ENCODE measurements around the gene JMY. TPM values are rescaled to one million over a fixed set of nuclear protein-coding genes. Genes with fewer than 3 reads are reported as not detected.

Gene JMY
- total RNA-seq, 4 donors from 2014 or later: 5.8 to 15.8 (median 8.9) TPM

DNA sequence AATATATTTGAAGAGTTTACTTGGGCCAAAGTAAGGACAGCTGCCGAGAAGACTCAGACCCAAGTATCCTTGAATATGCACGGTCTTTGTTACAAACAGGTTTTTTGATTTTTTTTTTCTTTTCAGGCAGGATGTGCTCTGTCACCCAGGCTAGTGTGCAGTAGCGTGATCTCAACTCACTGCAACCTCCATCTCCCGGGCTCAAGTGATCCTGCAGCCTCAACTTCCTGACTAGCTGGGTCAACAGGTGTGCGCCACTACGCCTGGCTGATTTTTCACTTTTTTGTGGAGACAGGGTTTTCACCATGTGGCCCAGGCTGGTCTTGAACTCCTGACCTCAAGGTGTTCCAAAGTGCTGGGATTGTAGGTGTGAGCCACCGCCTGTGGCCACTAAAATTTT, 27.4 kb downstream of the JMY start:
- WGBS, 2 donors: 85 to 93% methylated on average over 5 to 7 of the region's 7 CpGs
- no peaks in the 10 kb centered on the region for H3K27me3 ChIP-seq
- no peaks in the 10 kb centered on the region for H3K4me1 ChIP-seq
- H3K9me3 ChIP-seq: no peaks in the 10 kb centered on the region
- H3K36me3 ChIP-seq: peaks cover 0 to 7% (median 0%) of the 10 kb centered on the region in 3 donors
- DNase-seq: no peak
- intact Hi-C loops (cut with DNase I): no loop called here
- no peak overlapping the region for H3K4me3 ChIP-seq
- no peak for TF ChIP-seq POLR2A (IDR thresholded peaks at IDR 0.05)
- TF ChIP-seq, protein P1, sequence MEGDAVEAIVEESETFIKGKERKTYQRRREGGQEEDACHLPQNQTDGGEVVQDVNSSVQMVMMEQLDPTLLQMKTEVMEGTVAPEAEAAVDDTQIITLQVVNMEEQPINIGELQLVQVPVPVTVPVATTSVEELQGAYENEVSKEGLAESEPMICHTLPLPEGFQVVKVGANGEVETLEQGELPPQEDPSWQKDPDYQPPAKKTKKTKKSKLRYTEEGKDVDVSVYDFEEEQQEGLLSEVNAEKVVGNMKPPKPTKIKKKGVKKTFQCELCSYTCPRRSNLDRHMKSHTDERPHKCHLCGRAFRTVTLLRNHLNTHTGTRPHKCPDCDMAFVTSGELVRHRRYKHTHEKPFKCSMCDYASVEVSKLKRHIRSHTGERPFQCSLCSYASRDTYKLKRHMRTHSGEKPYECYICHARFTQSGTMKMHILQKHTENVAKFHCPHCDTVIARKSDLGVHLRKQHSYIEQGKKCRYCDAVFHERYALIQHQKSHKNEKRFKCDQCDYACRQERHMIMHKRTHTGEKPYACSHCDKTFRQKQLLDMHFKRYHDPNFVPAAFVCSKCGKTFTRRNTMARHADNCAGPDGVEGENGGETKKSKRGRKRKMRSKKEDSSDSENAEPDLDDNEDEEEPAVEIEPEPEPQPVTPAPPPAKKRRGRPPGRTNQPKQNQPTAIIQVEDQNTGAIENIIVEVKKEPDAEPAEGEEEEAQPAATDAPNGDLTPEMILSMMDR (IDR thresholded peaks at IDR 0.05): no peak
- H3K27ac ChIP-seq: no peak overlapping the region

DNA sequence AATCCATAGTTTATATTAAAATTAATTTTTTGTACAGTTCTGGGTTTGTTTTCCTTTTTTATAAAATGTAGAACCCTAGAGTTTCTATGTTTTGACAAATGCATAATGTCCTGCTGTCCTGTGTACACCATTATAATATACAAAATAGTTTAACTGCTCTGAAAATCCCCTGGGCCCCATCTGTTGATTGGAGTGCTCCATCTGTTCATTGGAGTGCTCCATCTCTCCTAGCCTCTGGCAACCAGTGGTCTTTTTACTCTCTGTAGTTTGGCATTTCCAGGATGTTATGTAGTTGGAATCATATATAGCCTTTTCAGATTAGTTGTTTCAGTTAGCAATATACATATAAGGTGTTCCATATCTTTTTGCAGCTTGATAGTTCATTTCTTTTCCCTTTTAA, 31.2 kb downstream of the JMY start:
- Histone ChIP-seq H3K4me3 (no peak overlapping the region), H3K27ac (no peak overlapping the region), H3K36me3 (peaks cover 0 to 7% (median 0%) of the 10 kb centered on the region in 3 donors), H3K9me3 (no peaks in the 10 kb centered on the region), H3K27me3 (no peaks in the 10 kb centered on the region), H3K4me1 (no peaks in the 10 kb centered on the region)
- intact Hi-C loops (cut with DNase I): no loop called here
- TF ChIP-seq, protein P1 (IDR thresholded peaks at IDR 0.05): no peak
- TF ChIP-seq POLR2A (IDR thresholded peaks at IDR 0.05): no peak
- no peak for DNase-seq

DNA sequence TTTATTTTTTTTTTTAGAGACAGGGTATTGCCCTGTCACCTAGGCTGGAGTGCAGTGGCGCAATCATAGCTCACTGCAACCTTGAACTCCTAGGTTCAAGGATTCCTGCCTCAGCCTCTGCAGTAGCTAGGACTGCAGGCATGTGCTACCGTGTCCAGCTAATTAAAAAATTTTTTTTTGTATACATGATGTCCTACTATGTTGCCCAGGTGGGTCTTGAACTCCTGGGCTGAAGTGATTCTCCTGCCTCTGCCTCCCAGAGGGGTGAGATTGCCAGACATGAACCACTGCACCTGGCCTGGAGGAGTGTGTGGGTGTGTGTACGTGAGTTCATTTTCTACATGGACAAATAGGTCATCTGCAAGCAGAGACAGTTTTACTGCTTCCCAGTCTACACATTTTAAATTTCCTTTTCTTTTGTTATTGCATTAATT, 33.8 kb downstream of the JMY start:
- Histone ChIP-seq H3K9me3 (no peaks in the 10 kb centered on the region), H3K27me3 (no peaks in the 10 kb centered on the region), H3K27ac (no peak overlapping the region), H3K4me3 (no peak overlapping the region), H3K4me1 (no peaks in the 10 kb centered on the region), H3K36me3 (no peaks in the 10 kb centered on the region)
- intact Hi-C loops (cut with DNase I): no loop called here
- no peak for TF ChIP-seq POLR2A (IDR thresholded peaks at IDR 0.05)
- 85 to 89% methylated on average over 3 of the region's 3 CpGs for WGBS, 2 donors
- DNase-seq: no peak

DNA sequence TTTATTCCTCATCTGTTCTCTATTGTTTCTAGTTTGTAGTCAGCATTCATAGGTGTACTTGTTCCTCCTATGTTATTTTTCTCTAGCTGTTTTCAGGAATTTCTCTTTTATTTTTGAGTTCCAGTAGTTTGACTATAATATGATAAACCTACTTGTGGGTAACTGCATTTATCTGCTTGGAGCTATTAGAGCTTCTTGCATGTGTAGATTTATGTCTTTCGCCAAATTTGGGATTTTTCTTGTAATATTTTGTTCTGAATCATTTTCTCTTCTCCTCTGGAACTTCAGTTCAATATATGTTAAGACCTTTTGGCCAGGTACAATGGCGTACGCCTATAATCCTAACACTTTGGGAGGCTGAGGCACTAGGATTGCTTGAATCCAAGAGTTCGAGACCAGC, 37.4 kb downstream of the JMY start:
- Histone ChIP-seq H3K4me1 (peaks cover 6 to 29% (median 7%) of the 10 kb centered on the region in 3 donors), H3K27ac (no peak overlapping the region), H3K9me3 (no peaks in the 10 kb centered on the region), H3K4me3 (no peak overlapping the region), H3K27me3 (no peaks in the 10 kb centered on the region), H3K36me3 (no peaks in the 10 kb centered on the region)
- intact Hi-C loops (cut with DNase I): no loop called here
- 95 to 98% methylated on average over 4 of the region's 4 CpGs for WGBS, 2 donors
- TF ChIP-seq POLR2A (IDR thresholded peaks at IDR 0.05): no peak
- TF ChIP-seq, protein P1 (IDR thresholded peaks at IDR 0.05): no peak
- DNase-seq: no peak

DNA sequence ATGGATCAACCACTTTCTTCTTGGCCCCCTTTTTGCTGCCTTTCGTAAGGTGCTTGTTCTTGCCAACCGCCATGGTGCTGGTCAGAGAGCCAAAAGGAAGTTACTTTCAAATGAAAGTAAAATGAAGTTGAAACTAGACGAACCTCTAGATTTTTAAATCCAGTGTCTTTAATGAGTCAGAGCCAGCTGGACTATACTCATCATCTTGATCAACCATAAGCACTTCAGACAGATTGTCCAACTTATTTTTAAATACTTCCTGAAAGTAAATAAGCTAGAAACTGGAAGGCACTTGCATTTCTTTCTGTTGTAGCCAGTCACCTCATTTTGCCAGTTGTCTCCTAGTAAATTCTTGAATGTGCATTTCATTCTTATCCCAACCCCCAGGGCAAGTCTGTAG, 48.9 kb downstream of the JMY start:
- peaks cover 0 to 12% (median 0%) of the 10 kb centered on the region in 3 donors for H3K4me1 ChIP-seq
- H3K9me3 ChIP-seq: no peaks in the 10 kb centered on the region
- intact Hi-C loops (cut with DNase I): no loop called here
- H3K27me3 ChIP-seq: no peaks in the 10 kb centered on the region
- peaks cover 0 to 18% (median 0%) of the 10 kb centered on the region in 3 donors for H3K36me3 ChIP-seq
- WGBS, 2 donors: 35 to 55% methylated on average over 3 of the region's 3 CpGs
- no peak overlapping the region for H3K27ac ChIP-seq
- TF ChIP-seq, protein P1 (IDR thresholded peaks at IDR 0.05): no peak
- no peak for TF ChIP-seq POLR2A (IDR thresholded peaks at IDR 0.05)
- no peak overlapping the region for H3K4me3 ChIP-seq
- DNase-seq: no peak

DNA sequence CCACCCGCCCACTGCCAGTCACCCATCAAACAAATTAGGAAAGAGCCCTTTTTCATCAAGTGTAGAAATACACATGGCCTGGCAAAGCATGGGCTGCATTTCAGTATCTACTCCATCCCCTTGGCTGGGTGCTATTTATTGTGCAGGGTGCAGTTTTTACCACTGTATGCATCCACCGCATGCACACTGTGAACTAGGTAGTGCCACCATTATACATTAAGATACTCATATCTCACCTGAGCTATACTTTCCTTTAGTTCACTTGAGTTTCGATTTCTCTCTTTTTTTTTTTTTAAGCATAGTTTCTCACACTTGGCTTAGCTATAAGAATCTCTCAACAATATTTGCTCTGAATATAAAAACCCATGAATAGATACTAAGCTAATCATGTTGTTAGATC, 49.4 kb downstream of the JMY start:
- no peak overlapping the region for H3K27ac ChIP-seq
- TF ChIP-seq, protein P1 (IDR thresholded peaks at IDR 0.05): no peak
- 61 to 86% methylated on average over 3 of the region's 3 CpGs for WGBS, 2 donors
- no peaks in the 10 kb centered on the region for H3K9me3 ChIP-seq
- no peaks in the 10 kb centered on the region for H3K27me3 ChIP-seq
- H3K36me3 ChIP-seq: peaks cover 0 to 18% (median 0%) of the 10 kb centered on the region in 3 donors
- no peak overlapping the region for H3K4me3 ChIP-seq
- intact Hi-C loops (cut with DNase I): no loop called here
- H3K4me1 ChIP-seq: peaks cover 0 to 8% (median 0%) of the 10 kb centered on the region in 3 donors
- no peak for DNase-seq

Measured in esophagus squamous epithelium (tissue), 5 donors.